SJCRH30 (cell line): Measurements from ENCODE around the gene ZNF335. TPM values are rescaled to one million over a fixed set of nuclear protein-coding genes. Genes with fewer than 3 reads are reported as not detected.
"Not testable (repeated sequence)": the region's sequence is repeated elsewhere in the genome, so short reads cannot be mapped to it uniquely, and the experiment has no call there.

Source experiments
- DNase-seq, 2 experiments: peaks; one replicate each; pipeline ENCODE4 v3.0.0-alpha.2; 2015 to 2020
- H3K27ac ChIP-seq: fragments of 250-450 bp; sonication (Bioruptor Pico); 2 replicates; pipeline ENCODE4 v1.5.1; 2020; ENCODE audit warnings: mild to moderate bottlenecking, moderate library complexity
- H3K27me3 ChIP-seq: fragments of 250-450 bp; sonication (Bioruptor Pico); 2 replicates; pipeline ENCODE4 v1.5.1; 2020; ENCODE audit warnings: mild to moderate bottlenecking, moderate library complexity
- H3K36me3 ChIP-seq: fragments of 250-450 bp; sonication (Bioruptor Pico); 2 replicates; pipeline ENCODE4 v1.5.1; 2020; ENCODE audit warnings: mild to moderate bottlenecking, moderate library complexity
- H3K4me1 ChIP-seq: fragments of 250-450 bp; sonication (Bioruptor Pico); 2 replicates; pipeline ENCODE4 v1.5.1; 2020; ENCODE audit warnings: mild to moderate bottlenecking, moderate library complexity
- H3K4me3 ChIP-seq: fragments of 250-450 bp; sonication (Bioruptor Pico); 2 replicates; pipeline ENCODE4 v1.5.1; 2020; ENCODE audit warnings: mild to moderate bottlenecking, moderate library complexity
- H3K9me3 ChIP-seq: fragments of 250-450 bp; sonication (Bioruptor Pico); replicated peaks from 2 replicates; pipeline ENCODE4 v1.5.1; 2020; ENCODE audit warnings: mild to moderate bottlenecking, moderate library complexity
- total RNA-seq: library from RNA; depleted of rRNA; stranded (reverse); fragments of >200 nt; shearing (Covaris generic); gene quantifications from 2 replicates; pipeline ENCODE4 v1.2.3, GENCODE V29; 2014

ZNF335 gene
- total RNA-seq, 1 experiment from 2014 or later = 14.2 TPM

GRCh38 chr20:45995495-45996097 lies 23.6 kb upstream of the ZNF335 start:
- not testable (repeated sequence) for H3K36me3 ChIP-seq, H3K27ac ChIP-seq, H3K4me3 ChIP-seq, H3K9me3 ChIP-seq, DNase-seq, H3K4me1 ChIP-seq
- H3K27me3 ChIP-seq = peaks cover 28% of the 10 kb centered on the region

- no peak overlapping the region for H3K4me3 ChIP-seq
- DNase-seq = no peak
- no peaks in the 10 kb centered on the region for H3K36me3 ChIP-seq
- no peaks in the 10 kb centered on the region for H3K4me1 ChIP-seq
- H3K9me3 ChIP-seq = no peaks in the 10 kb centered on the region
- H3K27me3 ChIP-seq = peaks cover 23% of the 10 kb centered on the region
- H3K27ac ChIP-seq = no peak overlapping the region
Measured at GRCh38 chr20:45994761-45995493, 22.9 kb upstream of the ZNF335 start.

- DNase-seq = peak; percentile 32 to 43
- H3K27me3 ChIP-seq = peaks cover 12% of the 10 kb centered on the region
- no peaks in the 10 kb centered on the region for H3K4me1 ChIP-seq
- no peaks in the 10 kb centered on the region for H3K36me3 ChIP-seq
- H3K4me3 ChIP-seq = no peak overlapping the region
- H3K9me3 ChIP-seq = no peaks in the 10 kb centered on the region
- no peak overlapping the region for H3K27ac ChIP-seq
Measured at GRCh38 chr20:45993197-45993951, 21.4 kb upstream of the ZNF335 start.

GRCh38 chr20:45991616-45992015 lies 19.6 kb upstream of the ZNF335 start:
- Histone ChIP-seq H3K27ac (no peak overlapping the region), H3K36me3 (no peaks in the 10 kb centered on the region), H3K4me3 (no peak overlapping the region), H3K27me3 (peaks cover 3% of the 10 kb centered on the region), H3K9me3 (no peaks in the 10 kb centered on the region), H3K4me1 (no peaks in the 10 kb centered on the region)
- no peak for DNase-seq

GRCh38 chr20:45988830-45989229 lies 16.8 kb upstream of the ZNF335 start:
- not testable (repeated sequence) for DNase-seq, H3K27me3 ChIP-seq, H3K27ac ChIP-seq, H3K36me3 ChIP-seq, H3K4me1 ChIP-seq, H3K9me3 ChIP-seq, H3K4me3 ChIP-seq

- Histone ChIP-seq H3K9me3 (no peaks in the 10 kb centered on the region), H3K27me3 (peaks cover 5% of the 10 kb centered on the region), H3K4me1 (no peaks in the 10 kb centered on the region), H3K4me3 (no peak overlapping the region), H3K27ac (no peak overlapping the region), H3K36me3 (no peaks in the 10 kb centered on the region)
- peak; percentile 85 to 88 for DNase-seq
Measured at GRCh38 chr20:45987108-45987780, 15.2 kb upstream of the ZNF335 start.

- peaks cover 9% of the 10 kb centered on the region for H3K27me3 ChIP-seq
- peak; percentile 33 to 51 for DNase-seq
- H3K9me3 ChIP-seq = no peaks in the 10 kb centered on the region
Measured at GRCh38 chr20:45985573-45985972, 13.6 kb upstream of the ZNF335 start.

GRCh38 chr20:45983279-45983743 lies 11.3 kb upstream of the ZNF335 start:
- peaks cover 14% of the 10 kb centered on the region for H3K27me3 ChIP-seq
- no peak overlapping the region for H3K4me3 ChIP-seq
- H3K9me3 ChIP-seq = no peaks in the 10 kb centered on the region
- H3K4me1 ChIP-seq = no peaks in the 10 kb centered on the region
- H3K36me3 ChIP-seq = no peaks in the 10 kb centered on the region
- no peak for DNase-seq
- no peak overlapping the region for H3K27ac ChIP-seq

More at GRCh38 chr20:45985573-45985972, 13.6 kb upstream of the ZNF335 start:
- H3K27ac ChIP-seq = no peak overlapping the region
- H3K4me3 ChIP-seq = no peak overlapping the region
- H3K4me1 ChIP-seq = no peaks in the 10 kb centered on the region
- H3K36me3 ChIP-seq = no peaks in the 10 kb centered on the region

- no peak overlapping the region for H3K4me3 ChIP-seq
- no peak for DNase-seq
- H3K9me3 ChIP-seq = no peaks in the 10 kb centered on the region
- no peak overlapping the region for H3K27ac ChIP-seq
- no peaks in the 10 kb centered on the region for H3K4me1 ChIP-seq
- H3K27me3 ChIP-seq = peaks cover 14% of the 10 kb centered on the region
- no peaks in the 10 kb centered on the region for H3K36me3 ChIP-seq
Measured at GRCh38 chr20:45981261-45981660, 9.3 kb upstream of the ZNF335 start.

GRCh38 chr20:45976086-45976485 lies 4.1 kb upstream of the ZNF335 start:
- Histone ChIP-seq H3K4me1 (no peaks in the 10 kb centered on the region), H3K27me3 (peaks cover 5% of the 10 kb centered on the region; the same call in 1 of the 2 replicates), H3K9me3 (no peaks in the 10 kb centered on the region), H3K27ac (no peak overlapping the region), H3K36me3 (no peaks in the 10 kb centered on the region), H3K4me3 (no peak overlapping the region)
- no peak for DNase-seq

GRCh38 chr20:45975686-45976085 lies 3.7 kb upstream of the ZNF335 start:
- no peaks in the 10 kb centered on the region for H3K4me1 ChIP-seq
- no peak for DNase-seq
- peaks cover 5% of the 10 kb centered on the region; the same call in 1 of the 2 replicates for H3K27me3 ChIP-seq
- H3K4me3 ChIP-seq = no peak overlapping the region
- no peaks in the 10 kb centered on the region for H3K36me3 ChIP-seq
- H3K27ac ChIP-seq = no peak overlapping the region
- H3K9me3 ChIP-seq = no peaks in the 10 kb centered on the region

- Histone ChIP-seq H3K27me3 (peaks cover 5% of the 10 kb centered on the region; the same call in 1 of the 2 replicates), H3K9me3 (no peaks in the 10 kb centered on the region), H3K36me3 (no peaks in the 10 kb centered on the region), H3K27ac (no peak overlapping the region), H3K4me3 (no peak overlapping the region), H3K4me1 (peaks cover 4% of the 10 kb centered on the region; the same call in 1 of the 2 replicates)
- no peak for DNase-seq
Measured at GRCh38 chr20:45974896-45975565, 3.0 kb upstream of the ZNF335 start.

GRCh38 chr20:45972500-45973183 lies 639 bp upstream of the ZNF335 start:
- Histone ChIP-seq H3K4me3 (peak overlapping the region; percentile 90), H3K36me3 (0 out of 2 replicates have a peak, but pooled peaks cover 3% of the 10 kb centered on the region), H3K27ac (peak overlapping the region; percentile 100), H3K27me3 (no peaks in the 10 kb centered on the region), H3K4me1 (peaks cover 4% of the 10 kb centered on the region; the same call in 1 of the 2 replicates), H3K9me3 (no peaks in the 10 kb centered on the region)
- no peak for DNase-seq

- H3K9me3 ChIP-seq = no peaks in the 10 kb centered on the region
- peaks cover 8% of the 10 kb centered on the region; the same call in 1 of the 2 replicates for H3K36me3 ChIP-seq
- peak overlapping the region; percentile 90 for H3K4me3 ChIP-seq
- H3K4me1 ChIP-seq = peaks cover 4% of the 10 kb centered on the region; the same call in 1 of the 2 replicates
- H3K27me3 ChIP-seq = no peaks in the 10 kb centered on the region
- no peak for DNase-seq
- H3K27ac ChIP-seq = peak overlapping the region; percentile 100
Measured at GRCh38 chr20:45971425-45971674, 653 bp downstream of the ZNF335 start.
